Esophagus muscularis mucosa (tissue), 4 donors: Measurements from ENCODE around the gene RPL41. TPM values are rescaled to one million over a fixed set of nuclear protein-coding genes. Genes with fewer than 3 reads are reported as not detected.

Experiments used
- DNase-seq: peaks from one replicate; pipeline ENCODE4 v3.0.0-alpha.2; 2017; ENCODE audit errors: extremely low spot score
- H3K27ac ChIP-seq, 4 donors: fragments of 200-600 bp; sonication (generic); replicated peaks in 1 of 4; 1 replicate in 3 of 4; 2 replicates in 1 of 4; pipeline ENCODE4 v1.5.1; 2016 to 2019; ENCODE audit warnings: mild to moderate bottlenecking in 1 of 4
- H3K27me3 ChIP-seq, 4 donors: fragments of 200-600 bp; sonication (generic); one replicate each; pipeline versions ENCODE4 v1.5.1 to v1.6.0; 2016 to 2019
- H3K36me3 ChIP-seq, 4 donors: fragments of 200-600 bp; sonication (generic); one replicate each; pipeline ENCODE4 v1.5.1; 2016 to 2019
- H3K4me1 ChIP-seq, 4 donors: fragments of 200-600 bp; sonication (generic); one replicate each; pipeline ENCODE4 v1.5.1; 2016 to 2019
- H3K4me3 ChIP-seq, 4 donors: fragments of 200-600 bp; sonication (generic); 1 replicate in 2 of 4; 2 replicates in 2 of 4; pipeline ENCODE4 v1.5.1; 2016 to 2019; ENCODE audit warnings: mild to moderate bottlenecking in 4 of 4, moderate library complexity in 1 of 4
- H3K9me3 ChIP-seq, 4 donors: fragments of 200-600 bp; sonication (generic); 1 replicate in 3 of 4; 2 replicates in 1 of 4; pipeline ENCODE4 v1.5.1; 2016 to 2019
- CTCF ChIP-seq, 3 experiments: fragments of 200-600 bp in 2 of 3; fragments of 450-650 bp in 1 of 3; sonication (generic) in 2 of 3; IDR thresholded peaks; one replicate each; pipeline ENCODE4 v1.5.1; 2017 to 2019; ENCODE audit warnings: antibody characterized with exemption in 3 of 3, mild to moderate bottlenecking in 2 of 3, moderate library complexity in 1 of 3
- EP300 ChIP-seq: sonication (generic); formaldehyde crosslinking; IDR thresholded peaks from one replicate; pipeline ENCODE4 v1.6.1; 2017; ENCODE audit warnings: antibody characterized with exemption
- POLR2A ChIP-seq: fragments of 450-650 bp; IDR thresholded peaks from one replicate; pipeline ENCODE4 v1.6.1; 2017; ENCODE audit warnings: antibody characterized with exemption, moderate library complexity, mild to moderate bottlenecking, low read depth
- POLR2AphosphoS5 ChIP-seq, 2 donors: sonication (generic); formaldehyde crosslinking; IDR thresholded peaks; one replicate each; pipeline ENCODE4 v1.6.1; 2017; ENCODE audit warnings: antibody characterized with exemption in 2 of 2
- WGBS: methylation state at CpG from one replicate; pipeline ENCODE4 v1.1.5; 2018; 5-methylcytosine and 5-hydroxymethylcytosine counted together
- intact Hi-C: fragments of 100-400 bp; cut with DNase I; formaldehyde crosslinking; loops from one replicate; pipeline ENCODE4 v1.15.1; 2023
- total RNA-seq, 4 donors: library from RNA; depleted of rRNA; stranded (reverse); fragments of >200 nt; gene quantifications; one replicate each; pipeline versions ENCODE4 v1.1.0 to v1.2.1, GENCODE V29; 2016

The RPL41 gene
- total RNA-seq, 4 donors from 2014 or later: 1,962 to 4,166 (median 3,502) TPM

GRCh38 chr12:56102683-56103065 lies 13.8 kb upstream of the RPL41 start:
- no peak overlapping the region for H3K4me3 ChIP-seq
- H3K27ac ChIP-seq: peak overlapping the region in 2 of 4 donors; percentile 87
- peaks cover 11 to 17% (median 11%) of the 10 kb centered on the region in 4 donors for H3K36me3 ChIP-seq
- TF ChIP-seq POLR2A (no peak), EP300 (no peak), CTCF (IDR thresholded peaks at IDR 0.05) (no peak), POLR2AphosphoS5 (IDR thresholded peaks at IDR 0.05) (no peak)
- 84% methylated on average over 1 of the region's 1 CpG for WGBS
- intact Hi-C loops: loop anchor here (2.0 to 5.0 kb wide), 3 partner anchors 22 to 105 kb away; partner anchors contain the start of genes ERBB3 and SUOX
- no peaks in the 10 kb centered on the region for H3K27me3 ChIP-seq
- H3K4me1 ChIP-seq: peaks cover 16 to 33% (median 28%) of the 10 kb centered on the region in 4 donors
- DNase-seq: no peak
- H3K9me3 ChIP-seq: no peaks in the 10 kb centered on the region

DNA sequence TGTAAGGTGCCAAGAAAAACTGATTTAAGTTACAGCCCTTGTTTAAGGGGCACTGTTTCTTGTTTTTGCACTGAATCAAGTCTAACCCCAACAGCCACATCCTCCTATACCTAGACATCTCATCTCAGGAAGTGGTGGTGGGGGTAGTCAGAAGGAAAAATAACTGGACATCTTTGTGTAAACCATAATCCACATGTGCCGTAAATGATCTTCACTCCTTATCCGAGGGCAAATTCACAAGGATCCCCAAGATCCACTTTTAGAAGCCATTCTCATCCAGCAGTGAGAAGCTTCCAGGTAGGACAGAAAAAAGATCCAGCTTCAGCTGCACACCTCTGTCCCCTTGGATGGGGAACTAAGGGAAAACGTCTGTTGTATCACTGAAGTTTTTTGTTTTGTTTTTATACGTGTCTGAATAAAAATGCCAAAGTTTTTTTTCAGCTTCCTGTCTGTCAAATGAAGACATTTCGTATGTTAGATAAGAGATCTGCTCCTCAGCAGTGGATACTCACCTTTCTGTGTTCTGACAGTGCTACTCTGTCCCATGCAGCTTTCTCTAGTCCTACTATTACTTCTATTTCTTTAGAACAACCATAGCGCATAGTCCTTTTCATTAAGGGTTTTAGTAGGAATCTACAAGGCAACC lies 13.2 kb upstream of the RPL41 start:
- intact Hi-C loops: loop anchor here (2.0 to 5.0 kb wide), 3 partner anchors 22 to 106 kb away; partner anchors contain the start of genes ERBB3 and SUOX

DNA sequence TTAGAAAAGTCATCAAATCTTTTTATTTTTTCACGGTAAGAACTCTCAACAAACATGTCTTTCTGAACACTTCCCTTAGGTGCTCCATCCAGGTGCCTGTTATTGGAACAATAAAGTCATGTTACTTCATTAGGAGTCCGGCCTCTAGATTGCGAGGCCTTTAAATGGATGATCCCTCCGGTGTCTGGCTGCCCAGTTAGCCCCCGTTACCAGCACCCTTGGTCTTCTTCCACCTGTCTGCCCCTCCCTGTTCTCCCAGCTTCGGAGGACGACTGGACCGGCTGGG lies 12.7 kb upstream of the RPL41 start:
- no peaks in the 10 kb centered on the region for H3K9me3 ChIP-seq
- H3K4me3 ChIP-seq: peak overlapping the region; percentile 67 to 91 (median 72)
- peak overlapping the region; percentile 87 to 90 (median 88) for H3K27ac ChIP-seq
- DNase-seq: no peak
- intact Hi-C loops: loop anchor here (2.0 to 5.0 kb wide), 3 partner anchors 23 to 106 kb away; partner anchors contain the start of genes ERBB3 and SUOX
- H3K27me3 ChIP-seq: no peaks in the 10 kb centered on the region
- 7% methylated on average over 8 of the region's 8 CpGs for WGBS
- TF ChIP-seq CTCF (IDR thresholded peaks at IDR 0.05) (no peak), POLR2AphosphoS5 (IDR thresholded peaks at IDR 0.05) (no peak), EP300 (no peak), POLR2A (no peak)
- H3K4me1 ChIP-seq: peaks cover 16 to 33% (median 28%) of the 10 kb centered on the region in 4 donors
- peaks cover 17 to 28% (median 22%) of the 10 kb centered on the region in 4 donors for H3K36me3 ChIP-seq

More for the DNA sequence above, 13.2 kb upstream of the RPL41 start:
- Histone ChIP-seq H3K27ac (peak overlapping the region; percentile 87 to 90 (median 88)), H3K27me3 (no peaks in the 10 kb centered on the region), H3K4me1 (peaks cover 16 to 33% (median 28%) of the 10 kb centered on the region in 4 donors), H3K4me3 (peak overlapping the region; percentile 67 to 91 (median 72)), H3K9me3 (no peaks in the 10 kb centered on the region), H3K36me3 (peaks cover 16 to 22% (median 16%) of the 10 kb centered on the region in 4 donors)
- WGBS: 60% methylated on average over 6 of the region's 6 CpGs
- TF ChIP-seq POLR2AphosphoS5 (IDR thresholded peaks at IDR 0.05) (no peak), EP300 (no peak), POLR2A (no peak), CTCF (IDR thresholded peaks at IDR 0.05) (no peak)
- DNase-seq: no peak

- H3K27ac ChIP-seq: peak within 1 kb of the TSS; percentile 87 to 90 (median 88)
- intact Hi-C loops: loop anchor here (5.0 kb wide), 2 partner anchors 57 to 107 kb away; partner anchors contain the start of gene SUOX
- H3K9me3 ChIP-seq: no peaks in the 10 kb centered on the region
- under 1% methylated on average over 34 of the region's 60 CpGs for WGBS
- H3K36me3 ChIP-seq: peaks cover 21 to 31% (median 27%) of the 10 kb centered on the region in 4 donors
- peak within 1 kb of the TSS; percentile 67 to 91 (median 72) for H3K4me3 ChIP-seq
- H3K4me1 ChIP-seq: peaks cover 16 to 33% (median 28%) of the 10 kb centered on the region in 4 donors
- H3K27me3 ChIP-seq: no peaks in the 10 kb centered on the region
- TF ChIP-seq POLR2AphosphoS5 (IDR thresholded peaks at IDR 0.05) (peak; percentile 93 to 99), POLR2A (peak; percentile 78), EP300 (peak; percentile 52), CTCF (IDR thresholded peaks at IDR 0.05) (peak in 1 of 3 experiments; percentile 26)
- DNase-seq: peak; percentile 99
These were observed 12.2 kb upstream of the RPL41 start, which contains the start of gene PA2G4 for GRCh38 chr12:56104109-56104814. Gene PA2G4, plus strand, starts transcription at chr12:56104559. Its CDS starts 179 bp downstream, at chr12:56104738.
